KMS-11 (cell line): ENCODE results near the gene ARHGAP4.

ENCODE experiments used
- H2AFZ ChIP-seq: fragments of 200-600 bp; sonication (generic); 2 replicates; pipeline ENCODE4 v1.6.1; 2016; ENCODE audit warnings: antibody characterized with exemption, mixed run types, low read depth
- H3K27ac ChIP-seq: fragments of 200-600 bp; sonication (generic); 2 replicates; pipeline ENCODE4 v1.6.1; 2016; ENCODE audit warnings: mild to moderate bottlenecking, mixed run types
- H3K27me3 ChIP-seq: fragments of 200-600 bp; sonication (generic); 2 replicates; pipeline ENCODE4 v1.6.1; 2017; ENCODE audit warnings: mild to moderate bottlenecking, low read depth, mixed run types, moderate library complexity; ENCODE audit not compliant: insufficient read depth
- H3K36me3 ChIP-seq: fragments of 200-600 bp; sonication (generic); 2 replicates; pipeline ENCODE4 v1.6.1; 2017; ENCODE audit warnings: mild to moderate bottlenecking, mixed run types; ENCODE audit not compliant: insufficient read depth
- H3K4me1 ChIP-seq: fragments of 200-600 bp; sonication (generic); 2 replicates; pipeline ENCODE4 v1.6.1; 2016; ENCODE audit warnings: mild to moderate bottlenecking, low read depth, mixed run types; ENCODE audit not compliant: poor library complexity, severe bottlenecking
- H3K4me2 ChIP-seq: fragments of 200-600 bp; sonication (generic); 2 replicates; pipeline ENCODE4 v1.7.0; 2016; ENCODE audit warnings: mild to moderate bottlenecking, mixed run types
- H3K4me3 ChIP-seq: fragments of 200-600 bp; sonication (generic); IDR thresholded peaks from 2 replicates; pipeline ENCODE4 v1.6.1; 2017; ENCODE audit warnings: low read depth, low read length, mixed read lengths; ENCODE audit not compliant: insufficient read depth
- H3K79me2 ChIP-seq: fragments of 200-600 bp; sonication (generic); 2 replicates; pipeline ENCODE4 v1.6.1; 2016; ENCODE audit warnings: low read depth, mixed run types; ENCODE audit not compliant: insufficient read depth
- H3K9ac ChIP-seq: fragments of 200-600 bp; sonication (generic); 2 replicates; pipeline ENCODE4 v1.6.1; 2016; ENCODE audit warnings: mild to moderate bottlenecking, mixed run types
- H4K20me1 ChIP-seq: fragments of 200-600 bp; sonication (generic); 2 replicates; pipeline ENCODE4 v1.6.1; 2016; ENCODE audit warnings: mild to moderate bottlenecking, mixed run types; ENCODE audit not compliant: insufficient read depth
- TF ChIP-seq, protein P1 (sequence below): fragments of 200-600 bp; sonication (generic); conservative IDR thresholded peaks from 2 replicates; pipeline ENCODE4 v1.6.1; 2017; ENCODE audit warnings: low read depth, mild to moderate bottlenecking, antibody characterized with exemption, low read length, moderate library complexity, mixed read lengths

Gene ARHGAP4

GRCh38 chrX:153927922-153928760 lies 2.1 kb upstream of the ARHGAP4 start:
- Histone ChIP-seq H3K4me1 (peaks cover 21% of the 10 kb centered on the region), H4K20me1 (no peaks in the 10 kb centered on the region), H3K27me3 (no peaks in the 10 kb centered on the region), H3K9ac (peak overlapping the region; percentile 90), H2AFZ (no peak overlapping the region), H3K79me2 (peaks cover 34% of the 10 kb centered on the region), H3K36me3 (no peaks in the 10 kb centered on the region), H3K4me2 (peak overlapping the region; percentile 86; the same call in 1 of the 2 replicates), H3K4me3 (no peak overlapping the region), H3K27ac (peak overlapping the region; percentile 95)
- TF ChIP-seq, protein P1, sequence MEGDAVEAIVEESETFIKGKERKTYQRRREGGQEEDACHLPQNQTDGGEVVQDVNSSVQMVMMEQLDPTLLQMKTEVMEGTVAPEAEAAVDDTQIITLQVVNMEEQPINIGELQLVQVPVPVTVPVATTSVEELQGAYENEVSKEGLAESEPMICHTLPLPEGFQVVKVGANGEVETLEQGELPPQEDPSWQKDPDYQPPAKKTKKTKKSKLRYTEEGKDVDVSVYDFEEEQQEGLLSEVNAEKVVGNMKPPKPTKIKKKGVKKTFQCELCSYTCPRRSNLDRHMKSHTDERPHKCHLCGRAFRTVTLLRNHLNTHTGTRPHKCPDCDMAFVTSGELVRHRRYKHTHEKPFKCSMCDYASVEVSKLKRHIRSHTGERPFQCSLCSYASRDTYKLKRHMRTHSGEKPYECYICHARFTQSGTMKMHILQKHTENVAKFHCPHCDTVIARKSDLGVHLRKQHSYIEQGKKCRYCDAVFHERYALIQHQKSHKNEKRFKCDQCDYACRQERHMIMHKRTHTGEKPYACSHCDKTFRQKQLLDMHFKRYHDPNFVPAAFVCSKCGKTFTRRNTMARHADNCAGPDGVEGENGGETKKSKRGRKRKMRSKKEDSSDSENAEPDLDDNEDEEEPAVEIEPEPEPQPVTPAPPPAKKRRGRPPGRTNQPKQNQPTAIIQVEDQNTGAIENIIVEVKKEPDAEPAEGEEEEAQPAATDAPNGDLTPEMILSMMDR = 0 out of 2 replicates have a peak, but pooled peaks have one; percentile 16

DNA sequence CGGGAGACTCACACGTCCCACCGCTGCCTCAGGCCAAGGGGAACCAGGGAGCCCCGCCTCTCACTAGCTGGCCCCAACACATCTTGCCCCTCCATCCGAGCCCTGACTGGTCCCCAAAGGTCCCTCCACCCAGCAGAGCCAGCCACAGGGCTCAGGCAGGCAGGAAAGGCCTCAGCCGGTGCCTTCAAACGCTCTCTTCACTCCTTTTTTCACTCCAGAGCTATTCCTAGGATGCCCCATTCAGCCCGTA lies 1.5 kb upstream of the ARHGAP4 start:
- no peak overlapping the region for H2AFZ ChIP-seq
- peak overlapping the region; percentile 95 for H3K27ac ChIP-seq
- no peaks in the 10 kb centered on the region for H3K36me3 ChIP-seq
- TF ChIP-seq, protein P1 = no peak
- peaks cover 21% of the 10 kb centered on the region for H3K4me1 ChIP-seq
- H3K9ac ChIP-seq = peak overlapping the region; percentile 90
- H3K4me2 ChIP-seq = peak overlapping the region; percentile 86; the same call in 1 of the 2 replicates
- H3K4me3 ChIP-seq = no peak overlapping the region
- no peaks in the 10 kb centered on the region for H3K27me3 ChIP-seq
- H3K79me2 ChIP-seq = peaks cover 34% of the 10 kb centered on the region
- H4K20me1 ChIP-seq = no peaks in the 10 kb centered on the region

DNA sequence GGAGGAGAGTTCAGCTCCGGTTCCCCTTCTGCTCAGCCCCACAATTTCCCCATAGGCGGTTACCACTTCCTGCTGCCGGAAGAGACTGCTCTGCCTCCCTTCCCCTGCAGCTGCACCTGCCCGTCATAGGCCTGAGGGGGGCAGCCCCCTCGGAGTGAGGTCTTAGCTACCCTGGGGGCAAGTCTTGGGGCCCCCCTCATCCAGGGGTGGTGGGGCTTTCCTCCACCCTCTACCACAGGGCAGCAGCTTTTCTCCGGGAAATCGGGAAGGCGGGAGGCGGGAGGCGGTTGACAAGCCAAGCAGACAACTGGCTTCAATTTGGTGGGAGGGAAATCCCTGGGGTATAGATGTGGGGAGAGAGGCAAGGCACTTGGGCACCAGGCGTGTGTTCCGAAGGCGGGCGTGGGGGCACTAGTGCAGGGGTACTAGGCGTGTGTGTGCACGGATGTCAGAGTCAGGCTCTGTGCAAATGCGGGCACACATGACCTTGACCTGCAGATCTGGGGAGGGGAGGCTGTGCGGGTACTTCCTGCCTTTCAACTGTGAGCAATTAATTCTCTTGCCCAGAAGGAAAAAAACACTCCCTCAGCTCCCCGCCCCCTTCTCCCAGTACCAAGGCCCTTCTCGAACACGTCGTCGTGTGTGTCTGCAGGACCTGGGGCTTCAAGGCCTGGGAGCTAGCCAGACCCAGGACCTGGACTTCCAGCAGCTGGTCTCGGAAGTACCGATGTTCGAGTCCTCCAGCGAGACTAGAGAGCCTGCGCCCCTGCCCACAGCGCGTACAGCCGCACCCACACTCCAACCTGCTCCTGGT lies 1.0 kb upstream of the ARHGAP4 start:
- Histone ChIP-seq H3K27me3 (no peaks in the 10 kb centered on the region), H3K4me2 (peak overlapping the region; percentile 86), H4K20me1 (no peaks in the 10 kb centered on the region), H3K27ac (peak overlapping the region; percentile 95), H3K4me1 (peaks cover 21% of the 10 kb centered on the region), H3K4me3 (no peak overlapping the region), H2AFZ (no peak overlapping the region), H3K36me3 (no peaks in the 10 kb centered on the region), H3K79me2 (peaks cover 37% of the 10 kb centered on the region), H3K9ac (peak overlapping the region; percentile 90)
- TF ChIP-seq, protein P1 = 0 out of 2 replicates have a peak, but pooled peaks have one; percentile 10

- no peak overlapping the region for H2AFZ ChIP-seq
These were observed 441 bp upstream of the ARHGAP4 start for GRCh38 chrX:153926552-153926857.

More at GRCh38 chrX:153926552-153926857, 441 bp upstream of the ARHGAP4 start:
- H3K27me3 ChIP-seq = no peaks in the 10 kb centered on the region
- no peaks in the 10 kb centered on the region for H4K20me1 ChIP-seq
- peak overlapping the region; percentile 86 for H3K4me2 ChIP-seq
- TF ChIP-seq, protein P1 = no peak
- peaks cover 43% of the 10 kb centered on the region for H3K79me2 ChIP-seq
- no peaks in the 10 kb centered on the region for H3K36me3 ChIP-seq
- H3K27ac ChIP-seq = peak overlapping the region; percentile 95
- H3K4me1 ChIP-seq = peaks cover 21% of the 10 kb centered on the region
- peak overlapping the region; percentile 90 for H3K9ac ChIP-seq
- H3K4me3 ChIP-seq = no peak overlapping the region
